ENCODE results near the gene CD38. TPM values are rescaled to one million over a fixed set of nuclear protein-coding genes. Genes with fewer than 3 reads are reported as not detected.

The CD38 gene
- total RNA-seq, 1 experiment from 2014 or later, result 0.07 TPM

DNA sequence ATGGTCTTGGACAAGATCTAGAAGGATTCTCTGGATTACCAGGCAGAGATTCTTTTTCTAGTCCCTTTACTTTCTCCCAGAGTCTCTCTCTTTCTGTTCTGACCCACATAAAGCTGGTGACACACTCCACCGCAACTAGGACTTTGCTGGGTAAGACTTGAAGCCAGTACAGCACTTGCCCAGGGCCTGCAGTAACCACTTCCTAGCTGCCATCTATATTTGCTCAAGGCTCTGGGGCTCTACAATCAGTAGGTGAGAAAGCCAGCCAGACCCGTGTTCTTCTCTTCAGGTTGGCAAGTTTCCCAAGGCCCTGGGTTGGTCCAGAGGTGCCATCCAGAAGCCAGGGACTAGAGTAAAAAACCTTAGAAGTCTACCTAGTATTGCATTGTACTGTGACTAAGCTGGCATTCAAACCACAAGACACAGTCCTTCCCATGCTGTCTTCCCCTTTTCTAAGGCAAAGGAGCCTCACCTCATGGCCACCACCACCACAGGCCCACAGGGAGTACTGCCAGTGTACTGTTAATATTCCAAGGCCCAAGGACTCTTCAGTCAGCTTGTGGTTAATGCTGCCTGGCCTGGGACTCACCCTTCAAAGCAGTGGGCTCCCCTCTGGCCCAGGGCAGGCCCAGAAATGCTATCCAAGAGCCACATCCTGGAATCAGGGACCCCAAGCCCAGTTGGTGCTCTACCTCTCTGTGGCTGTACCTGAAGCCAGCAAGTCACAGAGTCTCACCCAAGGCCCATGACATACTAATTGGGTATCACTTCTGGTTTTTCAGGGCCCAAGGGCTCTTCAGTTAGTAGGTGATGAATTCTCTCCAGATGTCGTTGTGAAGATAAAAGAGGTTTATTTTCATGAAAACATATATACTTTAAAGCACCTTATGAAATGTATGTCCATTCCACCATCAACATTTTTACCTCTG lies 54.7 kb downstream of the CD38 start:
- H3K27ac Mint-ChIP-seq, result no peak overlapping the region
- Histone ChIP-seq H3K79me1 (ENCODE audit: insufficient read depth, low read depth, low read length, poor library complexity, severe bottlenecking) (no peaks in the 10 kb centered on the region), H3K9ac (ENCODE audit: extremely low read depth, insufficient read length, low read length) (no peak overlapping the region), H2BK5ac (ENCODE audit: insufficient read length, low read length) (no peak overlapping the region), H3K23me2 (ENCODE audit: insufficient read length, low read depth, low read length, poor library complexity, severe bottlenecking) (no peaks in the 10 kb centered on the region), H2AK5ac (ENCODE audit: insufficient read length, low read length) (no peak overlapping the region), H4K20me1 (ENCODE audit: control insufficient read depth, insufficient read depth, insufficient read length) (no peaks in the 10 kb centered on the region), H3K4ac (ENCODE audit: low read depth, low read length) (no peak overlapping the region), H3K18ac (ENCODE audit: insufficient read length, low read depth, low read length) (no peak overlapping the region), H3K79me2 (ENCODE audit: insufficient read depth, low read length) (no peaks in the 10 kb centered on the region), H2BK20ac (ENCODE audit: low read depth, low read length, poor library complexity, severe bottlenecking) (no peak overlapping the region), H4K91ac (ENCODE audit: insufficient read length, low read depth, low read length) (no peak overlapping the region), H3K27me3 (ENCODE audit: insufficient read depth, low read length) (no peaks in the 10 kb centered on the region), H3T11ph (ENCODE audit: low read length) (no peak overlapping the region), H3K4me2 (ENCODE audit: insufficient read depth, insufficient read length, low read length) (no peak overlapping the region), H2AFZ (ENCODE audit: low read length) (no peak overlapping the region), H2BK12ac (ENCODE audit: insufficient read length, low read depth, low read length) (no peak overlapping the region), H3K9me3 (ENCODE audit: control insufficient read depth, low read depth, low read length) (no peaks in the 10 kb centered on the region), H3K14ac (ENCODE audit: insufficient read depth, low read length) (no peak overlapping the region), H4K8ac (replicated peaks; ENCODE audit: insufficient read length, low read depth, low read length) (no peak overlapping the region), H3K4me1 (ENCODE audit: insufficient read depth, low read length) (no peaks in the 10 kb centered on the region), H3K23ac (ENCODE audit: insufficient read length, low read depth, low read length) (no peak overlapping the region), H2BK120ac (ENCODE audit: low read depth, low read length, poor library complexity, severe bottlenecking) (no peak overlapping the region), H3K56ac (ENCODE audit: insufficient read length, low read depth, low read length) (no peak overlapping the region), H4K5ac (ENCODE audit: insufficient read length, low read depth, low read length) (no peak overlapping the region), H3K27ac (ENCODE audit: insufficient read length, low read depth, low read length) (no peak overlapping the region), H2BK15ac (ENCODE audit: low read depth, low read length) (no peak overlapping the region)
- WGBS (ENCODE audit: extremely low coverage, insufficient read length, low lambda C conversion rate), result no CpG with 5 or more reads among the region's 3 CpGs
- TF ChIP-seq, protein P1, sequence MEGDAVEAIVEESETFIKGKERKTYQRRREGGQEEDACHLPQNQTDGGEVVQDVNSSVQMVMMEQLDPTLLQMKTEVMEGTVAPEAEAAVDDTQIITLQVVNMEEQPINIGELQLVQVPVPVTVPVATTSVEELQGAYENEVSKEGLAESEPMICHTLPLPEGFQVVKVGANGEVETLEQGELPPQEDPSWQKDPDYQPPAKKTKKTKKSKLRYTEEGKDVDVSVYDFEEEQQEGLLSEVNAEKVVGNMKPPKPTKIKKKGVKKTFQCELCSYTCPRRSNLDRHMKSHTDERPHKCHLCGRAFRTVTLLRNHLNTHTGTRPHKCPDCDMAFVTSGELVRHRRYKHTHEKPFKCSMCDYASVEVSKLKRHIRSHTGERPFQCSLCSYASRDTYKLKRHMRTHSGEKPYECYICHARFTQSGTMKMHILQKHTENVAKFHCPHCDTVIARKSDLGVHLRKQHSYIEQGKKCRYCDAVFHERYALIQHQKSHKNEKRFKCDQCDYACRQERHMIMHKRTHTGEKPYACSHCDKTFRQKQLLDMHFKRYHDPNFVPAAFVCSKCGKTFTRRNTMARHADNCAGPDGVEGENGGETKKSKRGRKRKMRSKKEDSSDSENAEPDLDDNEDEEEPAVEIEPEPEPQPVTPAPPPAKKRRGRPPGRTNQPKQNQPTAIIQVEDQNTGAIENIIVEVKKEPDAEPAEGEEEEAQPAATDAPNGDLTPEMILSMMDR (conservative IDR thresholded peaks at IDR 0.05), result no peak
- no peak for DNase-seq
- no peaks in the 10 kb centered on the region; a peak in 1 of 7 replicates for H3K36me3 Mint-ChIP-seq (ENCODE audit: insufficient read depth in 1 of 3, low read depth in 3 of 3)
- no peaks in the 10 kb centered on the region for H3K27me3 Mint-ChIP-seq (ENCODE audit: low read depth)
- H3K4me3 Mint-ChIP-seq, result no peak overlapping the region
- peaks cover 0 to 3% of the 10 kb centered on the region in 2 experiments; a peak in 2 of 4 replicates for H3K4me1 Mint-ChIP-seq
- no peaks in the 10 kb centered on the region for H3K9me3 Mint-ChIP-seq

Measured in H9 (cell line).